Measurements from ENCODE around the gene MARF1. TPM values are rescaled to one million over a fixed set of nuclear protein-coding genes. Genes with fewer than 3 reads are reported as not detected.
"Not testable (repeated sequence)": the region's sequence is repeated elsewhere in the genome, so short reads cannot be mapped to it uniquely, and the experiment has no call there.

MARF1 gene
- total and polyA plus RNA-seq, 9 donors, result 16.9 to 34.1 (median 29.2) TPM

GRCh38 chr16:15677447-15677846, 34.5 kb upstream of the MARF1 start:
- peaks cover 4% of the 10 kb centered on the region for H3K4me1 ChIP-seq (ENCODE audit: control insufficient read depth, insufficient read depth, low read length)
- 100% methylated on average over 4 of the region's 5 CpGs for WGBS (ENCODE audit: insufficient coverage)
- no peaks in the 10 kb centered on the region for H3K27me3 ChIP-seq (ENCODE audit: control insufficient read depth, insufficient read depth, low read length)
- no peak overlapping the region for H3K27ac ChIP-seq (ENCODE audit: low read length)
- no peak overlapping the region for H3K4me3 ChIP-seq (ENCODE audit: low read length)
- H3K36me3 ChIP-seq (ENCODE audit: control insufficient read depth, insufficient read depth, low read length), result peaks cover 32% of the 10 kb centered on the region
- no peaks in the 10 kb centered on the region for H3K9me3 ChIP-seq (replicated peaks; ENCODE audit: control insufficient read depth, low read depth, low read length)
- DNase-seq, result no peak

- DNase-seq, result no peak
- no peak overlapping the region for H3K27ac ChIP-seq (ENCODE audit: low read length)
- 79% methylated on average over 10 of the region's 10 CpGs for WGBS (ENCODE audit: insufficient coverage)
- H3K4me3 ChIP-seq (ENCODE audit: low read length), result no peak overlapping the region
- no peaks in the 10 kb centered on the region for H3K27me3 ChIP-seq (ENCODE audit: control insufficient read depth, insufficient read depth, low read length)
- H3K9me3 ChIP-seq (replicated peaks; ENCODE audit: control insufficient read depth, low read depth, low read length), result no peaks in the 10 kb centered on the region
- H3K4me1 ChIP-seq (ENCODE audit: control insufficient read depth, insufficient read depth, low read length), result peaks cover 4% of the 10 kb centered on the region
- peaks cover 37% of the 10 kb centered on the region for H3K36me3 ChIP-seq (ENCODE audit: control insufficient read depth, insufficient read depth, low read length)
These were observed 33.6 kb upstream of the MARF1 start for GRCh38 chr16:15676506-15676905.

GRCh38 chr16:15674571-15674970, 31.6 kb upstream of the MARF1 start:
- WGBS (ENCODE audit: insufficient coverage), result 90% methylated on average over 5 of the region's 7 CpGs
- H3K4me3 ChIP-seq (ENCODE audit: low read length), result no peak overlapping the region
- no peak overlapping the region for H3K27ac ChIP-seq (ENCODE audit: low read length)
- H3K27me3 ChIP-seq (ENCODE audit: control insufficient read depth, insufficient read depth, low read length), result no peaks in the 10 kb centered on the region
- H3K4me1 ChIP-seq (ENCODE audit: control insufficient read depth, insufficient read depth, low read length), result peaks cover 4% of the 10 kb centered on the region
- no peak for DNase-seq
- peaks cover 35% of the 10 kb centered on the region for H3K36me3 ChIP-seq (ENCODE audit: control insufficient read depth, insufficient read depth, low read length)
- H3K9me3 ChIP-seq (replicated peaks; ENCODE audit: control insufficient read depth, low read depth, low read length), result no peaks in the 10 kb centered on the region

GRCh38 chr16:15672514-15673167, 29.7 kb upstream of the MARF1 start:
- DNase-seq, result peak; percentile 92
- peaks cover 4% of the 10 kb centered on the region for H3K4me1 ChIP-seq (ENCODE audit: control insufficient read depth, insufficient read depth, low read length)
- H3K9me3 ChIP-seq (replicated peaks; ENCODE audit: control insufficient read depth, low read depth, low read length), result no peaks in the 10 kb centered on the region
- peaks cover 37% of the 10 kb centered on the region for H3K36me3 ChIP-seq (ENCODE audit: control insufficient read depth, insufficient read depth, low read length)
- peak overlapping the region; percentile 88 for H3K27ac ChIP-seq (ENCODE audit: low read length)
- WGBS (ENCODE audit: insufficient coverage), result 54% methylated on average over 15 of the region's 20 CpGs
- H3K4me3 ChIP-seq (ENCODE audit: low read length), result no peak overlapping the region
- H3K27me3 ChIP-seq (ENCODE audit: control insufficient read depth, insufficient read depth, low read length), result no peaks in the 10 kb centered on the region

- Histone ChIP-seq H3K27ac (ENCODE audit: low read length) (peak overlapping the region; percentile 88), H3K36me3 (ENCODE audit: control insufficient read depth, insufficient read depth, low read length) (peaks cover 38% of the 10 kb centered on the region)
- DNase-seq; H3K9me3 ChIP-seq (replicated peaks; ENCODE audit: control insufficient read depth, low read depth, low read length); H3K27me3 ChIP-seq (ENCODE audit: control insufficient read depth, insufficient read depth, low read length); H3K4me1 ChIP-seq (ENCODE audit: control insufficient read depth, insufficient read depth, low read length); H3K4me3 ChIP-seq (ENCODE audit: low read length): not testable (repeated sequence)
- 89% methylated on average over 5 of the region's 10 CpGs for whole genome bisulfite sequencing (ENCODE audit: insufficient coverage)
These were observed 29.2 kb upstream of the MARF1 start for GRCh38 chr16:15672127-15672513.

GRCh38 chr16:15671530-15672117, 28.7 kb upstream of the MARF1 start:
- H3K27ac ChIP-seq (ENCODE audit: low read length), result no peak overlapping the region
- 98% methylated on average over 4 of the region's 8 CpGs for WGBS (ENCODE audit: insufficient coverage)
- H3K4me3 ChIP-seq (ENCODE audit: low read length), result no peak overlapping the region
- no peaks in the 10 kb centered on the region for H3K9me3 ChIP-seq (replicated peaks; ENCODE audit: control insufficient read depth, low read depth, low read length)
- peaks cover 4% of the 10 kb centered on the region for H3K4me1 ChIP-seq (ENCODE audit: control insufficient read depth, insufficient read depth, low read length)
- no peaks in the 10 kb centered on the region for H3K27me3 ChIP-seq (ENCODE audit: control insufficient read depth, insufficient read depth, low read length)
- DNase-seq, result no peak
- H3K36me3 ChIP-seq (ENCODE audit: control insufficient read depth, insufficient read depth, low read length), result peaks cover 38% of the 10 kb centered on the region

- no peak overlapping the region for H3K4me3 ChIP-seq (ENCODE audit: low read length)
- no peaks in the 10 kb centered on the region for H3K4me1 ChIP-seq (ENCODE audit: control insufficient read depth, insufficient read depth, low read length)
- WGBS (ENCODE audit: insufficient coverage), result 88% methylated on average over 14 of the region's 18 CpGs
- H3K27ac ChIP-seq (ENCODE audit: low read length), result no peak overlapping the region
- no peaks in the 10 kb centered on the region for H3K27me3 ChIP-seq (ENCODE audit: control insufficient read depth, insufficient read depth, low read length)
- no peaks in the 10 kb centered on the region for H3K9me3 ChIP-seq (replicated peaks; ENCODE audit: control insufficient read depth, low read depth, low read length)
- peaks cover 51% of the 10 kb centered on the region for H3K36me3 ChIP-seq (ENCODE audit: control insufficient read depth, insufficient read depth, low read length)
- no peak for DNase-seq
These were observed 24.3 kb upstream of the MARF1 start for GRCh38 chr16:15667091-15667742.

GRCh38 chr16:15665107-15665506, 22.2 kb upstream of the MARF1 start:
- Histone ChIP-seq H3K4me1 (ENCODE audit: control insufficient read depth, insufficient read depth, low read length) (no peaks in the 10 kb centered on the region), H3K9me3 (replicated peaks; ENCODE audit: control insufficient read depth, low read depth, low read length) (no peaks in the 10 kb centered on the region), H3K27ac (ENCODE audit: low read length) (no peak overlapping the region), H3K27me3 (ENCODE audit: control insufficient read depth, insufficient read depth, low read length) (no peaks in the 10 kb centered on the region), H3K36me3 (ENCODE audit: control insufficient read depth, insufficient read depth, low read length) (peaks cover 52% of the 10 kb centered on the region), H3K4me3 (ENCODE audit: low read length) (no peak overlapping the region)
- no peak for DNase-seq

GRCh38 chr16:15660203-15660601, 17.2 kb upstream of the MARF1 start:
- DNase-seq, result no peak
- H3K9me3 ChIP-seq (replicated peaks; ENCODE audit: control insufficient read depth, low read depth, low read length), result no peaks in the 10 kb centered on the region
- 85% methylated on average over 5 of the region's 5 CpGs for WGBS (ENCODE audit: insufficient coverage)
- H3K27me3 ChIP-seq (ENCODE audit: control insufficient read depth, insufficient read depth, low read length), result no peaks in the 10 kb centered on the region
- H3K4me3 ChIP-seq (ENCODE audit: low read length), result no peak overlapping the region
- peaks cover 17% of the 10 kb centered on the region for H3K36me3 ChIP-seq (ENCODE audit: control insufficient read depth, insufficient read depth, low read length)
- H3K27ac ChIP-seq (ENCODE audit: low read length), result no peak overlapping the region
- no peaks in the 10 kb centered on the region for H3K4me1 ChIP-seq (ENCODE audit: control insufficient read depth, insufficient read depth, low read length)

GRCh38 chr16:15658556-15658955, 15.6 kb upstream of the MARF1 start:
- no peak for DNase-seq
- 75% methylated on average over 1 of the region's 5 CpGs for WGBS (ENCODE audit: insufficient coverage)
- Histone ChIP-seq H3K9me3 (replicated peaks; ENCODE audit: control insufficient read depth, low read depth, low read length) (no peaks in the 10 kb centered on the region), H3K4me1 (ENCODE audit: control insufficient read depth, insufficient read depth, low read length) (no peaks in the 10 kb centered on the region), H3K27ac (ENCODE audit: low read length) (no peak overlapping the region), H3K36me3 (ENCODE audit: control insufficient read depth, insufficient read depth, low read length) (peaks cover 10% of the 10 kb centered on the region), H3K27me3 (ENCODE audit: control insufficient read depth, insufficient read depth, low read length) (no peaks in the 10 kb centered on the region), H3K4me3 (ENCODE audit: low read length) (no peak overlapping the region)

All from muscle of leg (tissue), 11 donors.